Right lobe of liver (tissue), 4 donors: ENCODE data around the gene FAM222B.
"Not testable (repeated sequence)": the region's sequence is repeated elsewhere in the genome, so short reads cannot be mapped to it uniquely, and the experiment has no call there.

ENCODE experiments used
- POLR2A ChIP-seq: fragments of 450-650 bp; IDR thresholded peaks from one replicate; pipeline ENCODE4 v1.6.1; 2017; ENCODE audit warnings: antibody characterized with exemption, mild to moderate bottlenecking
- TF ChIP-seq, protein P1 (sequence below), 4 donors: fragments of 200-600 bp in 3 of 4; fragments of 450-650 bp in 1 of 4; IDR thresholded peaks; one replicate each; pipeline versions ENCODE4 v1.5.1 to v1.8.0; 2016 to 2022; ENCODE audit warnings: antibody characterized with exemption in 4 of 4, mild to moderate bottlenecking in 2 of 4
- donor health status: DM: no; HTN: no; CAD: no.
- donor health status: DM: no; HTN: no; CAD: no.
- donor health status: DM: no; HTN: yes; CAD: no.

DNA sequence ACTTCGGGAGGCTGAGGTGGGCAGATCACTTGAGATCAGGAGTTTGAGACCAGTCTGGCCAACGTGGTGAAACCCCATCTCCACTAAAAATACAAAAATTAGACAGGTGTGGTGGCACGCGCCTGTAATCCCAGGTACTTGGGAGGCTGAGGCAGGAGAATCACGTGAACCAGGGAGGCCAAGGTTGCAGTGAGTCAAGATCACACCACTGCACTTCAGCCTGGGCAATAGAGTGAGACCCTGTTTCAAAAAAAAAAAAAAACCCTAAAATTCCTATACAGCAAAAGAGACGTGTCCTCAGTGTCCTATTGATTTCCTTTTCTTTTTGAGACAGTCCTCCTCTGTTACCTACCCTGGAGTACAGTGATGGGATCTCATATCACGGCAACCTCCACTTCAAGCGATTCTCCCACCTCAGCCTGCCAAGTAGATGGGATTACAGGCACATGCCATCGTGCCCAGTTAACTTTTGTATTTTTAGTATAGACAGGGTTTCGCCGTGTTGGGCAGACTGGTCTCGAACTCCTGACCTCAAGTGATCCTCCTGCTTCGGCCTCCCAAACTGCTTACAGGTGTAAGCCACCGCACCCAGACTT is 47.6 kb downstream of the FAM222B start:
- TF ChIP-seq POLR2A = not testable (repeated sequence)
- TF ChIP-seq, protein P1, sequence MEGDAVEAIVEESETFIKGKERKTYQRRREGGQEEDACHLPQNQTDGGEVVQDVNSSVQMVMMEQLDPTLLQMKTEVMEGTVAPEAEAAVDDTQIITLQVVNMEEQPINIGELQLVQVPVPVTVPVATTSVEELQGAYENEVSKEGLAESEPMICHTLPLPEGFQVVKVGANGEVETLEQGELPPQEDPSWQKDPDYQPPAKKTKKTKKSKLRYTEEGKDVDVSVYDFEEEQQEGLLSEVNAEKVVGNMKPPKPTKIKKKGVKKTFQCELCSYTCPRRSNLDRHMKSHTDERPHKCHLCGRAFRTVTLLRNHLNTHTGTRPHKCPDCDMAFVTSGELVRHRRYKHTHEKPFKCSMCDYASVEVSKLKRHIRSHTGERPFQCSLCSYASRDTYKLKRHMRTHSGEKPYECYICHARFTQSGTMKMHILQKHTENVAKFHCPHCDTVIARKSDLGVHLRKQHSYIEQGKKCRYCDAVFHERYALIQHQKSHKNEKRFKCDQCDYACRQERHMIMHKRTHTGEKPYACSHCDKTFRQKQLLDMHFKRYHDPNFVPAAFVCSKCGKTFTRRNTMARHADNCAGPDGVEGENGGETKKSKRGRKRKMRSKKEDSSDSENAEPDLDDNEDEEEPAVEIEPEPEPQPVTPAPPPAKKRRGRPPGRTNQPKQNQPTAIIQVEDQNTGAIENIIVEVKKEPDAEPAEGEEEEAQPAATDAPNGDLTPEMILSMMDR (IDR thresholded peaks at IDR 0.05) = not testable (repeated sequence)
